Hepatic stellate cell (primary cell): ENCODE measurements around the gene NRARP.

ENCODE experiments used
- DNase-seq: peaks from one replicate; pipeline ENCODE4 v3.0.0; 2011; ENCODE audit warnings: low spot score

NRARP gene

GRCh38 chr9:137310189-137311052 lies 8.3 kb upstream of the NRARP start:
- no peak for DNase-seq

- DNase-seq = no peak
Observed at GRCh38 chr9:137309368-137310188, 7.5 kb upstream of the NRARP start.

- no peak for DNase-seq
Observed at GRCh38 chr9:137308057-137308619, 6.1 kb upstream of the NRARP start.

GRCh38 chr9:137307255-137308056 lies 5.4 kb upstream of the NRARP start:
- DNase-seq = no peak

- no peak for DNase-seq
Observed at GRCh38 chr9:137306850-137307254, 4.8 kb upstream of the NRARP start.

GRCh38 chr9:137306066-137306849 lies 4.2 kb upstream of the NRARP start:
- no peak for DNase-seq

GRCh38 chr9:137305798-137306065 lies 3.7 kb upstream of the NRARP start:
- DNase-seq = no peak

GRCh38 chr9:137305060-137305797 lies 3.2 kb upstream of the NRARP start:
- DNase-seq = peak; percentile 85

GRCh38 chr9:137304383-137305059 lies 2.5 kb upstream of the NRARP start:
- DNase-seq = no peak

- no peak for DNase-seq
Observed at GRCh38 chr9:137303893-137304382, 1.9 kb upstream of the NRARP start.

GRCh38 chr9:137303151-137303892 lies 1.3 kb upstream of the NRARP start:
- no peak for DNase-seq

- DNase-seq = peak; percentile 94
Observed at GRCh38 chr9:137302449-137303150, 529 bp upstream of the NRARP start.

- DNase-seq = no peak
Observed at GRCh38 chr9:137301081-137301947, 757 bp downstream of the NRARP start.

- no peak for DNase-seq
Observed at GRCh38 chr9:137300567-137301080, 1.4 kb downstream of the NRARP start.

GRCh38 chr9:137299938-137300337 lies 2.1 kb downstream of the NRARP start:
- DNase-seq = no peak

- no peak for DNase-seq
Observed at GRCh38 chr9:137299203-137299565, 2.9 kb downstream of the NRARP start.

GRCh38 chr9:137298401-137299202 lies 3.5 kb downstream of the NRARP start:
- no peak for DNase-seq
